NB4 (cell line): ENCODE measurements around the gene PCCA.
"Not testable (repeated sequence)": the region's sequence is repeated elsewhere in the genome, so short reads cannot be mapped to it uniquely, and the experiment has no call there.

ENCODE experiments used
- DNase-seq: peaks from one replicate; pipeline ENCODE4 v3.0.0; 2010; ENCODE audit warnings: low read depth
- H3K4me3 ChIP-seq: one replicate; pipeline ENCODE4 v1.5.1; 2011; ENCODE audit warnings: mild to moderate bottlenecking, low read depth, low read length, moderate library complexity
- CTCF ChIP-seq: IDR thresholded peaks from one replicate; pipeline ENCODE4 v1.5.1; 2012; ENCODE audit warnings: low read depth, low read length
- MYC ChIP-seq: IDR thresholded peaks from 2 replicates; pipeline ENCODE4 v1.6.1; 2011; ENCODE audit warnings: low read depth, low read length
- POLR2A ChIP-seq: IDR thresholded peaks from 2 replicates; pipeline ENCODE4 v1.6.1; 2011; ENCODE audit warnings: mild to moderate bottlenecking; ENCODE audit not compliant: insufficient read length; ENCODE audit errors: extremely low read depth
- TF ChIP-seq, protein P1 (sequence below): IDR thresholded peaks from 2 replicates; pipeline ENCODE4 v1.6.1; 2011; ENCODE audit warnings: low read depth, low read length

PCCA gene

GRCh38 chr13:100378533-100378932 is 289.6 kb downstream of the PCCA start:
- no peak for DNase-seq
- H3K4me3 ChIP-seq: no peak overlapping the region
- TF ChIP-seq MYC (no peak), POLR2A (no peak), CTCF (no peak)
- TF ChIP-seq, protein P1, sequence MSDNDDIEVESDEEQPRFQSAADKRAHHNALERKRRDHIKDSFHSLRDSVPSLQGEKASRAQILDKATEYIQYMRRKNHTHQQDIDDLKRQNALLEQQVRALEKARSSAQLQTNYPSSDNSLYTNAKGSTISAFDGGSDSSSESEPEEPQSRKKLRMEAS: no peak

DNA sequence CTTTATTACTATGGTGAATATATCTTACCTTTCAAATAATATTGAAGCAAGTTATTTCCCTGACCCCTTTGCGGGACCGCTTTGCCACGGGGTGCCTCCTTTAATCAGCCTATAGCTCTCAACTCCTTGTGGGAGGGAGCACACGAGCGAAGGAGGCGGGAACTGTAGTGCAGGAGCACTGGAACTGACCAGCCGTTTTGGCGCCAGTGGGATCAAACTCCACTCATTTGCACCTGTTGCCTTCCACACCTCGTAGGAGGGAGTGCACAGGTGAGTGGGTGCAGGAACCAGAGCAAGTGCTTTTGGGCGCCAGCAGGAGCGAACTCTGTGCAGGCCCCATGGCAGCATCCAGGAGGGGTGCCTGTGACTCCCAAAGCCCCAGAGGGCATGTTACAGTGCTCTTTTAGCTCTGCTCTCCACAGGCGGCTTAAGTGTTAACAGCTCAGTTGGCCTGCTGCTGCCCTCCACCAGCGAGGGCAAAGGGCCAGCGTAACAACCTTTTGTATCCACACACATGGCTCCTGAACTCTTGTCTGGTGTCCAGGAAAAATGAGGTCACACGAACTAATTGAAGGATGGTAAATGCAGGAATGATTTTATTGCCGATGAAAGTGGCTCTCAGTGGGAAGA is 292.8 kb downstream of the PCCA start:
- DNase-seq: no peak
- TF ChIP-seq, protein P1: no peak
- TF ChIP-seq POLR2A (no peak), CTCF (no peak), MYC (no peak)
- no peak overlapping the region for H3K4me3 ChIP-seq

DNA sequence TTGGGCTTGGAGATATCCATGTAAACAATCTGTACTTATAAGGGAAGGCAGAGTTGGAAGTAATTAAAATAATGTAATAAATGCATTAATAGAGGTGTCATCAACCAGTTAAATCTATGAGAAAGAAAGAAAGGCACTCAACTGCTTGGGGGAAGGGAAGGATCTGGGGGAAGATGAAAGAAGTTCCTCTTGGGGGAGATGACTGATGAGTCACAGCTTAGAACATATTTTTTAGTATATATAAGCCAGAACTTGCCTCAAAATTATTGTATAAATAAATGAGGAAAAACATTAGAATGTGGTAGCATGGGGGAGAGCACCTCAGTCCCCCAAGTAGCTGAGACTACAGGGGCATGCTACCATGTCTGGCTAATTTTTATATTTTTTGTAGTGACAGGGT is 293.9 kb downstream of the PCCA start:
- no peak overlapping the region for H3K4me3 ChIP-seq
- TF ChIP-seq CTCF (no peak), POLR2A (no peak), MYC (no peak)
- TF ChIP-seq, protein P1: no peak
- DNase-seq: peak; percentile 56

GRCh38 chr13:100387416-100387815 is 298.5 kb downstream of the PCCA start:
- H3K4me3 ChIP-seq: no peak overlapping the region
- DNase-seq: no peak
- TF ChIP-seq, protein P1: no peak
- TF ChIP-seq CTCF: no peak
- no peak for TF ChIP-seq POLR2A
- TF ChIP-seq MYC: no peak

DNA sequence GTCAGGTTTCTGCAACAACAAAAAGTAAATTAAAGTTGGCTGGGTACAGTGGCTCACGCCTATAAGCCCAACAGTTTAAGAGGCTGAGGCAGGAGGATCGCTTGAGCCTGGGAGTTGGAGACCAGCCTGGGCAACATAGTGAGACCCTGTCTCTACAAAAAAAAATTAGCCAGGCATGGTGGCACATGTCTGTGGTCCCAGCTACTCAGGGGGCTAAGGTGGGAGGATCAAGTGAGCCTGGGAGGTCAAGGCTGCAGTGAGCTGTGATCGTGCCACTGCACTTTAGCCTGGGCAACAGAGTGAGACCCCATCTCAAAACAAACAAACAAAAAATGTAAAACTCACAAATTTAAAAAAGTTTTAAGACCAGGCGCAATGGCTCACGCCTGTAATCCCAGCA is 299.3 kb downstream of the PCCA start:
- DNase-seq, H3K4me3 ChIP-seq: not testable (repeated sequence)

GRCh38 chr13:100388923-100389322 is 300.0 kb downstream of the PCCA start:
- TF ChIP-seq POLR2A: no peak
- peak; percentile 74 for TF ChIP-seq MYC
- TF ChIP-seq, protein P1: peak; percentile 63
- TF ChIP-seq CTCF: no peak
- peak; percentile 63 for DNase-seq
- no peak overlapping the region for H3K4me3 ChIP-seq
